GM12872 (cell line): Measurements from ENCODE around the gene KIF1A.

Experiments used
- CTCF ChIP-seq: IDR thresholded peaks from 3 replicates; pipeline ENCODE4 v1.5.1; 2011; ENCODE audit warnings: low read depth, mild to moderate bottlenecking, low read length, moderate library complexity; ENCODE audit not compliant: insufficient read depth

The KIF1A gene

GRCh38 chr2:240789501-240790369, 30.3 kb downstream of the KIF1A start:
- TF ChIP-seq CTCF = no peak

GRCh38 chr2:240789051-240789453, 31.0 kb downstream of the KIF1A start:
- TF ChIP-seq CTCF = no peak

GRCh38 chr2:240788482-240788881, 31.5 kb downstream of the KIF1A start:
- TF ChIP-seq CTCF = no peak

GRCh38 chr2:240787521-240788472, 32.2 kb downstream of the KIF1A start:
- no peak for TF ChIP-seq CTCF

GRCh38 chr2:240786871-240787311, 33.1 kb downstream of the KIF1A start:
- no peak for TF ChIP-seq CTCF

- no peak for TF ChIP-seq CTCF
Observed at GRCh38 chr2:240786355-240786841, 33.6 kb downstream of the KIF1A start.
